ENCODE results near the gene KDM4B.

Gene KDM4B

DNA sequence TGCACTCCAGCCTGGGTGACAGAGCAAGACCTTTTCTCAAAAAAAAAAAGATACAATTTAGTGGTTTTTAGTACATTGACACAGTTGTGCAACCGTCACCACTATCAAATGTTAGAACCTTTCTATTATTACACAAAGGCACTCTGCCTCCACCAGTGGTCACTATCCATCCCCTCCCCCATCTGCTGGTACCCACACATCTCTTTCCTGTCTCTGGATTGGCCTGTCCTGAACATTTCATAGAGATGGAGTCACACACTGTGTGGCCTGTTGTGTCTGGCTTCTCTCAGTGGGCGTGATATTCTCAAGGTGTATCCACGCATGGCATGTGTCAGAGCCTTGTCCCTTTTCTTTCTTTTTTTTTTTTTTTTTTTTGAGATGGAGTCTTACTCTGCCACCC, 11.2 kb downstream of the KDM4B start:
- H3K4me1 ChIP-seq (ENCODE audit: control insufficient read depth, low read length) = peaks cover 64% of the 10 kb centered on the region
- no peak for TF ChIP-seq EZH2phosphoT487 (IDR thresholded peaks at IDR 0.05; ENCODE audit: borderline replicate concordance, low read length)
- TF ChIP-seq, protein P1, sequence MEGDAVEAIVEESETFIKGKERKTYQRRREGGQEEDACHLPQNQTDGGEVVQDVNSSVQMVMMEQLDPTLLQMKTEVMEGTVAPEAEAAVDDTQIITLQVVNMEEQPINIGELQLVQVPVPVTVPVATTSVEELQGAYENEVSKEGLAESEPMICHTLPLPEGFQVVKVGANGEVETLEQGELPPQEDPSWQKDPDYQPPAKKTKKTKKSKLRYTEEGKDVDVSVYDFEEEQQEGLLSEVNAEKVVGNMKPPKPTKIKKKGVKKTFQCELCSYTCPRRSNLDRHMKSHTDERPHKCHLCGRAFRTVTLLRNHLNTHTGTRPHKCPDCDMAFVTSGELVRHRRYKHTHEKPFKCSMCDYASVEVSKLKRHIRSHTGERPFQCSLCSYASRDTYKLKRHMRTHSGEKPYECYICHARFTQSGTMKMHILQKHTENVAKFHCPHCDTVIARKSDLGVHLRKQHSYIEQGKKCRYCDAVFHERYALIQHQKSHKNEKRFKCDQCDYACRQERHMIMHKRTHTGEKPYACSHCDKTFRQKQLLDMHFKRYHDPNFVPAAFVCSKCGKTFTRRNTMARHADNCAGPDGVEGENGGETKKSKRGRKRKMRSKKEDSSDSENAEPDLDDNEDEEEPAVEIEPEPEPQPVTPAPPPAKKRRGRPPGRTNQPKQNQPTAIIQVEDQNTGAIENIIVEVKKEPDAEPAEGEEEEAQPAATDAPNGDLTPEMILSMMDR (IDR thresholded peaks at IDR 0.05; ENCODE audit: low read depth, low read length, poor library complexity, severe bottlenecking) = no peak
- H3K27me3 ChIP-seq (ENCODE audit: control insufficient read depth, low read length) = no peaks in the 10 kb centered on the region
- H3K4me2 ChIP-seq (ENCODE audit: low read length) = no peak overlapping the region
- peaks cover 17% of the 10 kb centered on the region for H3K36me3 ChIP-seq (ENCODE audit: control insufficient read depth, low read length)
- peaks cover 2% of the 10 kb centered on the region; the same call in 1 of the 2 replicates for H3F3A ChIP-seq (ENCODE audit: control insufficient read depth, insufficient read depth)
- peaks cover 76% of the 10 kb centered on the region for H3K79me2 ChIP-seq (ENCODE audit: control insufficient read depth, low read length)
- peaks cover 30% of the 10 kb centered on the region for H4K20me1 ChIP-seq (ENCODE audit: control insufficient read depth, insufficient read depth, low read depth, low read length)
- H3K4me3 ChIP-seq (ENCODE audit: low read length) = no peak overlapping the region
- no peaks in the 10 kb centered on the region for H3K9me2 ChIP-seq (replicated peaks; ENCODE audit: control insufficient read depth, low read length)
- H3K9me3 ChIP-seq (ENCODE audit: control insufficient read depth, insufficient read depth, low read length) = no peaks in the 10 kb centered on the region
- no peak overlapping the region for H3K27ac ChIP-seq (ENCODE audit: low read depth, low read length)

DNA sequence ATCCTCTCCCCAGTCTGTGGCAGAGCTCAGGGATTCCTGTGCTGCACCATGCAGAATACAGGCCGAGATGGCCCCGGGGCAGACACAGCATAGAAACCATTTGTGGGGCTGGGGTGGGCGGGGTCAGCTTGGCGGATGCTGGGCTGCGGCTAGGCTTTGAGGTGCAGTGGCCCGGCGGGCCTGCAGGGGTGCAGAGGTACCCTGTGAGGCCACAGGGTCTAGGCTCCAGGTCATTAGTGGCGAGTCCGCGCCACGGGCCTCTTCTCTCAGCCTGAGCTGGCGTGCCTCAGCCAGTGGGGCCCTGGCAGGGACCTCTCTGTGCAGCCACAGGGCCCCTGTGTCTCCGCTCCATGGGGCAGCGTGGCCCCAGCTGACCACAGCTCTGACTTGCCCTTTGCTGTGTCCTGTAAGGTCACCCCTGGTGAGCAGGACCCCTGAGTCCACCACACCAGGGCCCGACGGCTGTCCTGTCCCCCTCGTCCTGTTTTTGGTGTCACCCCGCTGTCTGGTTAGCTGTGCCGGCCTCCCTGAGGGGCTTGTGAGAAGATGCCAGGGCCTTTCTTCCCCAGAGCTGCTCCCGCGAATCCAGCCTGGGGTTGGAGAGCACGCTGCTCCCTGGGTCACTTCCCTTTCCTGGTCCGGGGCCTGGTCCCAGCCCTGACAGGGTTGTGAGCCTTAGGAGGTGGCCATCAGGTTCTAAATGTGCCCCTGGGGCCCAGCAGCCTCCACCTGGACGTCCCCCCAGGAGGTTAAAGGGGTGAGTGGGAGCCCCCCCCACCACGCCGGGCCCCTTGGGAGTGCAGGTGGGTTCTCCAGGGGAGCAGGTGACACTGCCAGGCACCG, 12.1 kb downstream of the KDM4B start:
- peaks cover 27% of the 10 kb centered on the region; the same call in 1 of the 2 replicates for H4K20me1 ChIP-seq (ENCODE audit: control insufficient read depth, insufficient read depth, low read depth, low read length)
- 0 out of 2 replicates have a peak overlapping the region, but pooled peaks have one; percentile 15 for H3K4me3 ChIP-seq (ENCODE audit: low read length)
- no peaks in the 10 kb centered on the region for H3K27me3 ChIP-seq (ENCODE audit: control insufficient read depth, low read length)
- H3K9me3 ChIP-seq (ENCODE audit: control insufficient read depth, insufficient read depth, low read length) = no peaks in the 10 kb centered on the region
- H3K79me2 ChIP-seq (ENCODE audit: control insufficient read depth, low read length) = peaks cover 77% of the 10 kb centered on the region
- H3K36me3 ChIP-seq (ENCODE audit: control insufficient read depth, low read length) = peaks cover 17% of the 10 kb centered on the region
- peaks cover 64% of the 10 kb centered on the region for H3K4me1 ChIP-seq (ENCODE audit: control insufficient read depth, low read length)
- H3K27ac ChIP-seq (ENCODE audit: low read depth, low read length) = no peak overlapping the region
- no peak for TF ChIP-seq EZH2phosphoT487 (IDR thresholded peaks at IDR 0.05; ENCODE audit: borderline replicate concordance, low read length)
- TF ChIP-seq, protein P1 (IDR thresholded peaks at IDR 0.05; ENCODE audit: low read depth, low read length, poor library complexity, severe bottlenecking) = no peak
- peaks cover 2% of the 10 kb centered on the region; the same call in 1 of the 2 replicates for H3F3A ChIP-seq (ENCODE audit: control insufficient read depth, insufficient read depth)
- H3K9me2 ChIP-seq (replicated peaks; ENCODE audit: control insufficient read depth, low read length) = no peaks in the 10 kb centered on the region
- H3K4me2 ChIP-seq (ENCODE audit: low read length) = peak overlapping the region; percentile 49

DNA sequence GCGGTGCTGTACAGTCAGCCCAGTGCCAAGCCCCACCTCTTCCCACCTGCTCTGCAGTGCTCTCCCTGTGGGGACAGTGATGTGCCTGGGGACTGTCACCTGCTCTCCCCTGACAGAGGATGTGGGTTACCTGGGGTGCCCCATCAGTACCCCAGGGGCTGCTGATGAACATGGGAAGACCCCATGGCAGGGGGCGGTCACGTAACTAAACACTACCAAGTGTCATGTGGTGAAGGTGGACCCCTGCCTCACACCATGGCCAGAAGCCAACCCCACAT, 12.7 kb downstream of the KDM4B start:
- H4K20me1 ChIP-seq (ENCODE audit: control insufficient read depth, insufficient read depth, low read depth, low read length) = peaks cover 26% of the 10 kb centered on the region; the same call in 1 of the 2 replicates
- H3K4me3 ChIP-seq (ENCODE audit: low read length) = no peak overlapping the region
- H3K27me3 ChIP-seq (ENCODE audit: control insufficient read depth, low read length) = no peaks in the 10 kb centered on the region
- no peaks in the 10 kb centered on the region for H3K9me3 ChIP-seq (ENCODE audit: control insufficient read depth, insufficient read depth, low read length)
- H3K4me2 ChIP-seq (ENCODE audit: low read length) = peak overlapping the region; percentile 49
- TF ChIP-seq, protein P1 (IDR thresholded peaks at IDR 0.05; ENCODE audit: low read depth, low read length, poor library complexity, severe bottlenecking) = no peak
- TF ChIP-seq EZH2phosphoT487 (IDR thresholded peaks at IDR 0.05; ENCODE audit: borderline replicate concordance, low read length) = no peak
- H3K27ac ChIP-seq (ENCODE audit: low read depth, low read length) = no peak overlapping the region
- peaks cover 14% of the 10 kb centered on the region for H3K36me3 ChIP-seq (ENCODE audit: control insufficient read depth, low read length)
- H3K4me1 ChIP-seq (ENCODE audit: control insufficient read depth, low read length) = peaks cover 59% of the 10 kb centered on the region
- peaks cover 2% of the 10 kb centered on the region; the same call in 1 of the 2 replicates for H3F3A ChIP-seq (ENCODE audit: control insufficient read depth, insufficient read depth)
- H3K79me2 ChIP-seq (ENCODE audit: control insufficient read depth, low read length) = peaks cover 78% of the 10 kb centered on the region
- H3K9me2 ChIP-seq (replicated peaks; ENCODE audit: control insufficient read depth, low read length) = no peaks in the 10 kb centered on the region
